ENCODE results near the gene UBAP1L.

Gene UBAP1L

GRCh38 chr15:65056106-65056505 lies 58.9 kb downstream of the UBAP1L start:
- H3K4me3 ChIP-seq (ENCODE audit: low read length): no peak overlapping the region
- no peak for TF ChIP-seq CTCF (conservative IDR thresholded peaks at IDR 0.05; ENCODE audit: low read depth, low read length)
- DNase-seq (ENCODE audit: low read depth): no peak

- no peak for TF ChIP-seq CTCF (conservative IDR thresholded peaks at IDR 0.05; ENCODE audit: low read depth, low read length)
- no peak overlapping the region for H3K4me3 ChIP-seq (ENCODE audit: low read length)
- no peak for DNase-seq (ENCODE audit: low read depth)
Measured at GRCh38 chr15:65055201-65055870, 59.7 kb downstream of the UBAP1L start.

- H3K4me3 ChIP-seq (ENCODE audit: low read length): no peak overlapping the region
- TF ChIP-seq CTCF (conservative IDR thresholded peaks at IDR 0.05; ENCODE audit: low read depth, low read length): peak; percentile 97
- DNase-seq (ENCODE audit: low read depth): no peak
Measured at GRCh38 chr15:65054333-65055200, 60.4 kb downstream of the UBAP1L start.

GRCh38 chr15:65052956-65053355 lies 62.0 kb downstream of the UBAP1L start:
- no peak for DNase-seq (ENCODE audit: low read depth)
- TF ChIP-seq CTCF (conservative IDR thresholded peaks at IDR 0.05; ENCODE audit: low read depth, low read length): no peak
- no peak overlapping the region for H3K4me3 ChIP-seq (ENCODE audit: low read length)

- no peak for TF ChIP-seq CTCF (conservative IDR thresholded peaks at IDR 0.05; ENCODE audit: low read depth, low read length)
- DNase-seq (ENCODE audit: low read depth): no peak
- H3K4me3 ChIP-seq (ENCODE audit: low read length): no peak overlapping the region
Measured at GRCh38 chr15:65051266-65051665, 63.7 kb downstream of the UBAP1L start.

- DNase-seq (ENCODE audit: low read depth): no peak
- H3K4me3 ChIP-seq (ENCODE audit: low read length): no peak overlapping the region
- no peak for TF ChIP-seq CTCF (conservative IDR thresholded peaks at IDR 0.05; ENCODE audit: low read depth, low read length)
Measured at GRCh38 chr15:65050270-65050669, 64.7 kb downstream of the UBAP1L start.

Measured in retinal pigment epithelial cell (primary cell).